ENCODE data around the gene WDR35. TPM values are rescaled to one million over a fixed set of nuclear protein-coding genes. Genes with fewer than 3 reads are reported as not detected.

The WDR35 gene
- total RNA-seq, 1 experiment from 2014 or later, result 16.7 TPM

- peak overlapping the region; percentile 80 for H3K18ac ChIP-seq (ENCODE audit: insufficient read length, low read depth, low read length)
- H3K36me3 Mint-ChIP-seq (ENCODE audit: insufficient read depth in 1 of 3, low read depth in 3 of 3), result peaks cover 17 to 22% (median 21%) of the 10 kb centered on the region in 3 experiments
- no peak overlapping the region for H3K27ac ChIP-seq (ENCODE audit: insufficient read length, low read depth, low read length)
Measured at GRCh38 chr2:19989342-19989666, 601 bp downstream of the WDR35 start.

More at GRCh38 chr2:19989342-19989666, 601 bp downstream of the WDR35 start:
- Histone ChIP-seq H3K9me3 (ENCODE audit: control insufficient read depth, low read depth, low read length) (no peaks in the 10 kb centered on the region), H3K4me1 (ENCODE audit: insufficient read depth, low read length) (peaks cover 4% of the 10 kb centered on the region; the same call in 1 of the 2 replicates), H2BK12ac (ENCODE audit: insufficient read length, low read depth, low read length) (no peak overlapping the region), H4K20me1 (ENCODE audit: control insufficient read depth, insufficient read depth, insufficient read length) (no peaks in the 10 kb centered on the region), H3K23ac (ENCODE audit: insufficient read length, low read depth, low read length) (no peak overlapping the region), H3K23me2 (ENCODE audit: insufficient read length, low read depth, low read length, poor library complexity, severe bottlenecking) (peaks cover 6% of the 10 kb centered on the region), H2BK120ac (ENCODE audit: low read depth, low read length, poor library complexity, severe bottlenecking) (no peak overlapping the region), H3K4ac (ENCODE audit: low read depth, low read length) (no peak overlapping the region; the same call in 1 of the 2 replicates), H2BK20ac (ENCODE audit: low read depth, low read length, poor library complexity, severe bottlenecking) (no peak overlapping the region), H3K14ac (ENCODE audit: insufficient read depth, low read length) (peak overlapping the region; percentile 85; the same call in 1 of the 2 replicates), H3T11ph (ENCODE audit: low read length) (peak overlapping the region; percentile 53), H3K79me1 (ENCODE audit: insufficient read depth, low read depth, low read length, poor library complexity, severe bottlenecking) (no peaks in the 10 kb centered on the region), H3K79me2 (ENCODE audit: insufficient read depth, low read length) (peaks cover 10% of the 10 kb centered on the region; the same call in 1 of the 2 replicates), H3K27me3 (ENCODE audit: insufficient read depth, low read length) (no peaks in the 10 kb centered on the region), H2BK15ac (ENCODE audit: low read depth, low read length) (no peak overlapping the region), H4K8ac (replicated peaks; ENCODE audit: insufficient read length, low read depth, low read length) (no peak overlapping the region), H3K9ac (ENCODE audit: extremely low read depth, insufficient read length, low read length) (peak overlapping the region; percentile 79), H4K91ac (ENCODE audit: insufficient read length, low read depth, low read length) (no peak overlapping the region), H3K56ac (ENCODE audit: insufficient read length, low read depth, low read length) (no peak overlapping the region), H2BK5ac (ENCODE audit: insufficient read length, low read length) (no peak overlapping the region), H4K5ac (ENCODE audit: insufficient read length, low read depth, low read length) (no peak overlapping the region), H3K4me2 (ENCODE audit: insufficient read depth, insufficient read length, low read length) (peak overlapping the region; percentile 75), H2AFZ (ENCODE audit: low read length) (peak overlapping the region; percentile 67), H2AK5ac (ENCODE audit: insufficient read length, low read length) (no peak overlapping the region)
- Mint-ChIP-seq H3K9me3 (no peaks in the 10 kb centered on the region), H3K27me3 (ENCODE audit: low read depth) (no peaks in the 10 kb centered on the region), H3K4me1 (peaks cover 23 to 26% of the 10 kb centered on the region in 2 experiments), H3K4me3 (peak overlapping the region; percentile 93 to 96), H3K27ac (peak overlapping the region; percentile 70 to 95 (median 93); a peak in 5 of 7 replicates)
- no peak for TF ChIP-seq CTCF (conservative IDR thresholded peaks at IDR 0.05)
- WGBS (ENCODE audit: extremely low coverage, insufficient read length, low lambda C conversion rate), result no CpG with 5 or more reads among the region's 8 CpGs
- no peak for DNase-seq

Data from H9 (cell line).